HFF-Myc (cell line): ENCODE results near the gene ATP10A.

Experiments
- DNase-seq: peaks from one replicate; pipeline ENCODE4 v3.0.0-alpha.2; 2011; ENCODE audit warnings: low read depth; ENCODE audit errors: extremely low read depth
- H3K4me3 ChIP-seq: replicated peaks from 2 replicates; pipeline ENCODE4 v1.5.1; 2011; ENCODE audit warnings: low read depth, mild to moderate bottlenecking, control low read depth, low read length
- TF ChIP-seq, protein P1 (sequence below): IDR thresholded peaks from 2 replicates; pipeline ENCODE4 v1.5.1; 2012; ENCODE audit warnings: mild to moderate bottlenecking, low read depth, low read length, control low read depth; ENCODE audit errors: missing control alignments

Gene ATP10A

DNA sequence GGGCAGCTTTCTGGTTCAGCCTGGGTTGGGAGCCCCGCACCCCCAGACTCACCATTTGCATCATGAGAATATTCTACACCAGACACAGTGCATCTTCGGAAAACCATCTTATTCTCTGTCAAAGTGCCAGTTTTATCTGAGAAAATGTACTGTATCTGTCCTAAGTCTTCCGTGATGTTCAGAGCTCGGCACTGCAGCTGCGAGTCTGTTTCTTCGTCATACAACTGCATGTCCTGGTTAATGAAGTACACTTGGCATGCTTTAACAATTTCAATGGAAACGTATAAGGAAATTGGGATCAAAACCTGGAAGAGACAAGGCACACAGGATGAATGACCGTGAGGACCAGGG is 141.5 kb downstream of the ATP10A start:
- H3K4me3 ChIP-seq: no peak overlapping the region
- no peak for DNase-seq
- TF ChIP-seq, protein P1, sequence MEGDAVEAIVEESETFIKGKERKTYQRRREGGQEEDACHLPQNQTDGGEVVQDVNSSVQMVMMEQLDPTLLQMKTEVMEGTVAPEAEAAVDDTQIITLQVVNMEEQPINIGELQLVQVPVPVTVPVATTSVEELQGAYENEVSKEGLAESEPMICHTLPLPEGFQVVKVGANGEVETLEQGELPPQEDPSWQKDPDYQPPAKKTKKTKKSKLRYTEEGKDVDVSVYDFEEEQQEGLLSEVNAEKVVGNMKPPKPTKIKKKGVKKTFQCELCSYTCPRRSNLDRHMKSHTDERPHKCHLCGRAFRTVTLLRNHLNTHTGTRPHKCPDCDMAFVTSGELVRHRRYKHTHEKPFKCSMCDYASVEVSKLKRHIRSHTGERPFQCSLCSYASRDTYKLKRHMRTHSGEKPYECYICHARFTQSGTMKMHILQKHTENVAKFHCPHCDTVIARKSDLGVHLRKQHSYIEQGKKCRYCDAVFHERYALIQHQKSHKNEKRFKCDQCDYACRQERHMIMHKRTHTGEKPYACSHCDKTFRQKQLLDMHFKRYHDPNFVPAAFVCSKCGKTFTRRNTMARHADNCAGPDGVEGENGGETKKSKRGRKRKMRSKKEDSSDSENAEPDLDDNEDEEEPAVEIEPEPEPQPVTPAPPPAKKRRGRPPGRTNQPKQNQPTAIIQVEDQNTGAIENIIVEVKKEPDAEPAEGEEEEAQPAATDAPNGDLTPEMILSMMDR: no peak

DNA sequence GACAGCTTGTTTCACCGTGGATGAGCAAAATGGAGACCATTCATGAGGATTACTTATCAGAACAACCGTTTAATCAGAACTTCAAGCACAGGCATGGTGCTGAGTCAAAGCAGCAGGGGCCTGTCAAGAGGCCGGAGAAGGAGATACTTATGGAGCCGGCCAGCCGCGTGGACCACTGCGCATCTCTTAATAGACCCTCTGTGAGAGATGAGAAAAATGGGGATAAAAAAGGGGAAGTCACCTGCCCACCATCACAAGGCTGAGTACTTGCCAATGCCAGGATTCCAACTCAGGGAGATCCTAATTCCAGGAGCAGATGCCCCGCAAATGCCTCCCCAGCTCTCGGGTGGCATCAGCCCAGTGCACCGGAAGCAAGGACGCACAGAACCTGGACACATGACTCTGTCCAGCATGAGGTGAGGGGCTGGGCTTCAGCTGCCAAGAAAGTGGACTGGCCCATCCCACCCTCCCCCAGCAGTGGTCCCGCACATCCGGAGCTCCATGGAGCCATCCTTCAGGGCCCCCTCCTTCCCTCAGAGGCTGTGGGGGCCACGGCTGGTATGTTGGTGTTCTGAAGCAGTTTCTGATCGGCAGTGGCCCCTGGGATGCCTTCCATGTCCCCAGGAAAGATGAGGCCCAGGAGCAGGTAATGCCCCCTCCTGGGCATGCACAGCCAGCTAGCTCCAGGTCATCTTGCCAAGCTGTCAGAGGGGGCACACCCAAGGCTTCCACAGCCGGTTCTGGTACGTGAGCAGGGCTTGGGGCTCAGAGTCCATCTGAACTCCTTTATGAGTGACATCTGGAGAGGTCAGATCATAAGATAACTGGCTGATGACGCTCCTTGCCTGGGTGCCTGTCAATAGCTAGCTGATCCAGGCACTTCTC is 143.8 kb downstream of the ATP10A start:
- no peak overlapping the region for H3K4me3 ChIP-seq
- DNase-seq: no peak
- TF ChIP-seq, protein P1: no peak

DNA sequence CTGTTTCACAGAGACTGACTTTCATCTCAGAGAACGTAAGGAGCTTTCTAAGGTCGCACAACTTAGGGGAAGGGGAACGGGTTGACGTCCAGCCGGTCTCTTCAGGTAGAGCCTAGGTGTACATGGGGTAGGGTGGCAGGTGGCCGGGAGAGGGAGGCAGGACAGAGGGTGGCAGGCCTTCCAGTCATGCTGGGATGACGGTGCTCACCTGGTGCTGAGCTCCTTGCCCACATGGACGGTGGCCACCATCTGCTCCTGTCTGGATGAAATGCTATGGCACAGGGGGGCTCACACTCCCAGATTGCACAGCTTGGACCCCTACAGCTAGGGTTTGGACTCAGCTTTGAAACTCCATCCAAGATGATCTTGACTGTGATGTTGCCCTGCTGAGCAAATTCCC is 144.5 kb downstream of the ATP10A start:
- DNase-seq: no peak
- no peak overlapping the region for H3K4me3 ChIP-seq

DNA sequence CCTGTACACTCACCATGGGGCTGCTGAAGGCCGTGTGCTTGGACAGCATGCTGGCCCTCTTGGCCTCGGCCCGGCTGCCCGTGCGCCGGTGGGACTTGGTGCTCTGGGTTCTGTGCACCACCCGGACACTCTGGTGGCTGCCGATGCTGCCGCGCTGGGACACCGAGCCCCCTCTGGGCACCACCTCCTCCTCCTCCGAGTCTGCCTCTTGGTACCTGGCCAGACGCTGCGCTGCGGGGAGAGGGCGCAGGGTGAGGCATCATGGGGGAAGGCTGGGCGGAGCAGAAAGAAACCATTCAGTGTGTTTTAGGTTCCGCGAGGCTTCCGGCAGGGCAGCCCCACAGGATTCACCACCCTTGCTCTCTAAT is 145.0 kb downstream of the ATP10A start:
- H3K4me3 ChIP-seq: no peak overlapping the region
- TF ChIP-seq, protein P1: no peak
- DNase-seq: no peak

More for the DNA sequence above, 144.5 kb downstream of the ATP10A start:
- TF ChIP-seq, protein P1: no peak

DNA sequence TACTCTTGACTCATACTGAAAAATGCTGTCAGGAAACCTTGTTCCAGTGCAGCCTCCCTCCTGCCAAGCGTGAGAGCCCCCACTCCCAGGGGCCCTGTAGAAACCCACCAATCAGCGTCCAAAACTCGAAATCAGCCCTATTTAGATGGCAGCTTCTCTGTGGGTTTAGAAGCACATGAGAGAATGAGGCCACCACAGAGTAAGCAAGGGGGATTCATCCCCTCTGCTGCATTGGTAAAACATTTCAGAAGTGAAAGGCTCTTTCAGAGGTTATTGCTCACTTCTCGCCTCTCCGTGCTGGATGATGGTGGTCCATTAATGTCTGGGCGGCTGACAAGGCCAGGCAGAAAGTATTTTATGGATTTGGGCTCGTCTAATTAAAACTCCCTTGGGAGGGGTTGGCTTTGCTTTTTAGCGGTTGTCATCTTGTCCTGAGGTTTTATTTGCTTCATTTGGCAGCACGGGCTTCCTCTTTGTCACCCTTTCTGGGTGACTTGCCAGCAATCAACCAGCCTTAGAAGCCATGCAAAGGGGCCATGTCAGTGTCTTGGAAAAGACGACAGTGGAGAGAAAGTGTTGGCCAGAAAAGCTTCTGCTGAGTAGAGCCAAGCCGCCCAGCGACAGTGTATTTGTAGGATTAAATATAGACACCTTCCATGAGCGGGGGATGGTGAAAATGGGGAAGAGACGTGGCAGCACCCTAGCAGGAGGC is 145.5 kb downstream of the ATP10A start:
- H3K4me3 ChIP-seq: no peak overlapping the region
- no peak for DNase-seq
- TF ChIP-seq, protein P1: no peak

DNA sequence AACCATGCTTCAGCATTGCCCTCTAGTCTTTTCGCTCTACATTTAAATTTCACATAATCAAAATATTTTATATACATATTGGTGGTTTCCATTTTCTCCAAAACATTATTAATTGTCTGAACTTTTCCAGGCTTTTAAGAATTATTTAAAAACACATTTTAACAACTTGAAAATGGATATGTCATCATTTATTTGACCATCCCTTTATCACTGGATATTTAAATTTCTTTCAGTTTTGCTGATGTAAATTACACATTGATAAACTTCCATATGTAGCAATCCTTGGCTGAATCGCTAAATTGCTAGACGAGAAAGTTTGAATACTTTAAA is 146.0 kb downstream of the ATP10A start:
- H3K4me3 ChIP-seq: no peak overlapping the region
- no peak for DNase-seq
- TF ChIP-seq, protein P1: no peak
